ENCODE measurements around the gene CDH13. TPM values are rescaled to one million over a fixed set of nuclear protein-coding genes. Genes with fewer than 3 reads are reported as not detected.

The CDH13 gene
- total and polyA plus RNA-seq, 10 of the 15 experiments (the other 5 are each of a cell fraction or from before 2014, with no cell fraction given): under 0.01 to 0.05 TPM; not detected in 8

DNA sequence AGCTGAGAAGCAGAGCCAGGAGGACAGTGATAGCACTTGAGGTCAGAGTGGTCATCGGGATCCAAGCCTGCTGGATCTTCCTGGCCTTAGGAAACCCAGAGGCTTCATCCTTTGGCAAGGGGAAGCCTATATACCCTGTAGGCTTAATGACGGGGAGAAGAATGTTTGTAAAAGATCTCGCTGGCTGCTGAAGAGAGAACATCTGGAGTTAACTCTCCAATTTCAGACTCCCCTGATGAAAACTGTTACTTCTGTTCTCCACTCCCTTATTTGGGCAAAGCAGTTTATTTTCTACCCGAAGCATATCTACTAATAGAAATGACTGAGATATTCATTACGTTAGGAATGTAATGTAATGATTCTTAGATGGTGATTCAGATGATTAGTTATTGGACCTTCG is 487.0 kb downstream of the CDH13 start:
- ATAC-seq: no peak
- Histone ChIP-seq H4K20me1 (ENCODE audit: control insufficient read depth, insufficient read depth) (no peaks in the 10 kb centered on the region), H3K36me3 (ENCODE audit: control insufficient read depth in 2 of 2, insufficient read depth in 2 of 2, low read length in 1 of 2) (no peaks in the 10 kb centered on the region), H3K79me2 (ENCODE audit: control insufficient read depth, insufficient read depth, low read length) (no peaks in the 10 kb centered on the region), H3K27ac (ENCODE audit: control insufficient read depth, insufficient read depth) (no peak overlapping the region), H3K4me1 (ENCODE audit: control insufficient read depth, insufficient read depth, low read length) (no peaks in the 10 kb centered on the region), H3K9ac (ENCODE audit: control insufficient read depth, insufficient read depth, low read length) (no peak overlapping the region), H3K9me3 (replicated peaks; ENCODE audit: control insufficient read depth, insufficient read depth, low read length) (no peaks in the 10 kb centered on the region), H2AFZ (ENCODE audit: control insufficient read depth, low read depth, low read length) (no peak overlapping the region), H3K27me3 (replicated peaks in 1 of 2; ENCODE audit: control insufficient read depth in 2 of 2, insufficient read depth in 2 of 2, low read length in 1 of 2) (no peaks in the 10 kb centered on the region), H3K4me3 (no peak overlapping the region), H3K4me2 (ENCODE audit: control insufficient read depth, insufficient read depth) (no peak overlapping the region)
- in situ Hi-C loops (cut with MboI): no loop called here
- SMC1A ChIA-PET (ENCODE audit: uncharacterized antibody, unreplicated experiment): interaction anchor here (0.6 to 1.5 kb wide), 2 partner anchors 101 to 333 kb away, joined by 3 read pairs; no protein-coding TSS in a partner anchor
- FAIRE-seq: no peak
- no TSS peak for BruUV-seq (replicated peaks)
- RAD21 ChIA-PET (ENCODE audit: unreplicated experiment): no interaction called here
- 14% methylated on average over 6 of the region's 6 CpGs for WGBS (ENCODE audit: insufficient coverage, insufficient replicate concordance, low lambda C conversion rate, missing lambda C conversion rate)
- intact Hi-C loops (cut with micrococcal nuclease; ENCODE audit: unreplicated experiment): loop anchor here (5.0 kb wide), 1 partner anchor 333 kb away; no protein-coding TSS in a partner anchor
- POLR2A ChIA-PET: no interaction called here
- CTCF ChIA-PET: interaction anchor here (1.3 kb wide), 1 partner anchor 101 kb away, joined by 5 read pairs; no protein-coding TSS in a partner anchor
- TF ChIP-seq MYC (IDR thresholded peaks at IDR 0.05; ENCODE audit: insufficient read depth, insufficient read length, insufficient replicate concordance, low read length, severe bottlenecking): no peak
- no peak for TF ChIP-seq TAF1 (IDR thresholded peaks at IDR 0.05; ENCODE audit: borderline replicate concordance, low read depth, low read length)
- no peak for TF ChIP-seq RCOR1 (conservative IDR thresholded peaks at IDR 0.05; ENCODE audit: low read depth, low read length)
- no peak for TF ChIP-seq SIX5 (IDR thresholded peaks at IDR 0.05; ENCODE audit: low read depth, low read length, severe bottlenecking)
- no peak for TF ChIP-seq IRF5 (IDR thresholded peaks at IDR 0.05; ENCODE audit: borderline replicate concordance)
- no peak for TF ChIP-seq CHD2 (IDR thresholded peaks at IDR 0.05; ENCODE audit: borderline replicate concordance, low read depth, low read length)
- no peak for TF ChIP-seq JUND (IDR thresholded peaks at IDR 0.05; ENCODE audit: low read depth, low read length)
- TF ChIP-seq, protein P1, sequence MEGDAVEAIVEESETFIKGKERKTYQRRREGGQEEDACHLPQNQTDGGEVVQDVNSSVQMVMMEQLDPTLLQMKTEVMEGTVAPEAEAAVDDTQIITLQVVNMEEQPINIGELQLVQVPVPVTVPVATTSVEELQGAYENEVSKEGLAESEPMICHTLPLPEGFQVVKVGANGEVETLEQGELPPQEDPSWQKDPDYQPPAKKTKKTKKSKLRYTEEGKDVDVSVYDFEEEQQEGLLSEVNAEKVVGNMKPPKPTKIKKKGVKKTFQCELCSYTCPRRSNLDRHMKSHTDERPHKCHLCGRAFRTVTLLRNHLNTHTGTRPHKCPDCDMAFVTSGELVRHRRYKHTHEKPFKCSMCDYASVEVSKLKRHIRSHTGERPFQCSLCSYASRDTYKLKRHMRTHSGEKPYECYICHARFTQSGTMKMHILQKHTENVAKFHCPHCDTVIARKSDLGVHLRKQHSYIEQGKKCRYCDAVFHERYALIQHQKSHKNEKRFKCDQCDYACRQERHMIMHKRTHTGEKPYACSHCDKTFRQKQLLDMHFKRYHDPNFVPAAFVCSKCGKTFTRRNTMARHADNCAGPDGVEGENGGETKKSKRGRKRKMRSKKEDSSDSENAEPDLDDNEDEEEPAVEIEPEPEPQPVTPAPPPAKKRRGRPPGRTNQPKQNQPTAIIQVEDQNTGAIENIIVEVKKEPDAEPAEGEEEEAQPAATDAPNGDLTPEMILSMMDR (IDR thresholded peaks at IDR 0.05 in 2 of 3, conservative IDR thresholded peaks at IDR 0.05 in 1 of 3; ENCODE audit: control insufficient read depth in 2 of 3, extremely low read depth in 1 of 3, insufficient read depth in 1 of 3, low read depth in 3 of 3, low read length in 3 of 3): no peak
- no peak for TF ChIP-seq RELA (IDR thresholded peaks at IDR 0.05; ENCODE audit: borderline replicate concordance, partially characterized antibody)
- TF ChIP-seq, protein P2, sequence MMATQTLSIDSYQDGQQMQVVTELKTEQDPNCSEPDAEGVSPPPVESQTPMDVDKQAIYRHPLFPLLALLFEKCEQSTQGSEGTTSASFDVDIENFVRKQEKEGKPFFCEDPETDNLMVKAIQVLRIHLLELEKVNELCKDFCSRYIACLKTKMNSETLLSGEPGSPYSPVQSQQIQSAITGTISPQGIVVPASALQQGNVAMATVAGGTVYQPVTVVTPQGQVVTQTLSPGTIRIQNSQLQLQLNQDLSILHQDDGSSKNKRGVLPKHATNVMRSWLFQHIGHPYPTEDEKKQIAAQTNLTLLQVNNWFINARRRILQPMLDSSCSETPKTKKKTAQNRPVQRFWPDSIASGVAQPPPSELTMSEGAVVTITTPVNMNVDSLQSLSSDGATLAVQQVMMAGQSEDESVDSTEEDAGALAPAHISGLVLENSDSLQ (IDR thresholded peaks at IDR 0.05): no peak
- TF ChIP-seq POLR2AphosphoS2 (IDR thresholded peaks at IDR 0.05; ENCODE audit: low read depth, low read length): no peak
- TF ChIP-seq E2F4 (IDR thresholded peaks at IDR 0.05; ENCODE audit: low read depth, low read length): no peak
- TF ChIP-seq EGR1 (IDR thresholded peaks at IDR 0.05; ENCODE audit: borderline replicate concordance in 1 of 2, low read depth in 2 of 2, low read length in 2 of 2): no peak
- TF ChIP-seq GABPA (IDR thresholded peaks at IDR 0.05; ENCODE audit: low read depth): no peak
- no peak for TF ChIP-seq MTA3 (IDR thresholded peaks at IDR 0.05; ENCODE audit: borderline replicate concordance, low read length)
- TF ChIP-seq SP1 (IDR thresholded peaks at IDR 0.05; ENCODE audit: low read depth, low read length): no peak
- no peak for DNase-seq (ENCODE audit: low read depth, low spot score)
